Type B pancreatic cell (in vitro differentiated cells): Measurements from ENCODE around the gene IMPG1. TPM values are rescaled to one million over a fixed set of nuclear protein-coding genes. Genes with fewer than 3 reads are reported as not detected.
"Not testable (repeated sequence)": the region's sequence is repeated elsewhere in the genome, so short reads cannot be mapped to it uniquely, and the experiment has no call there.

Source experiments
- DNase-seq: peaks from one replicate; pipeline ENCODE4 v3.0.0; 2021; ENCODE audit warnings: mixed read lengths; ENCODE audit not compliant: unreplicated experiment; ENCODE audit errors: extremely low spot score
- H3K27ac Mint-ChIP-seq: 2 replicates; pipeline ENCODE4 v1.8.0; 2021; ENCODE audit warnings: mild to moderate bottlenecking, mixed read lengths
- H3K27me3 Mint-ChIP-seq: 2 replicates; pipeline ENCODE4 v1.8.0; 2021; ENCODE audit warnings: mixed read lengths
- H3K36me3 Mint-ChIP-seq: 2 replicates; pipeline ENCODE4 v1.8.0; 2021; ENCODE audit warnings: mixed read lengths
- H3K4me1 Mint-ChIP-seq: one replicate; pipeline ENCODE4 v1.8.0; 2021; ENCODE audit warnings: mixed read lengths; ENCODE audit not compliant: unreplicated experiment
- H3K4me3 Mint-ChIP-seq: 2 replicates; pipeline ENCODE4 v1.8.0; 2021; ENCODE audit warnings: mild to moderate bottlenecking, mixed read lengths
- H3K9me3 Mint-ChIP-seq: 2 replicates; pipeline ENCODE4 v1.8.0; 2021; ENCODE audit warnings: mixed read lengths
- total RNA-seq: library from RNA; stranded (reverse); gene quantifications from 2 replicates; pipeline ENCODE4 v1.2.1, GENCODE V29; 2021; ENCODE audit warnings: low replicate concordance
- TF ChIP-seq, protein P1 (sequence below): fragments of 200-600 bp; sonication (generic); conservative IDR thresholded peaks from 2 replicates; pipeline ENCODE4 v1.5.0; 2021; ENCODE audit warnings: antibody characterized with exemption, mild to moderate bottlenecking

IMPG1 gene
- total RNA-seq, 1 donor from 2014 or later: not detected

DNA sequence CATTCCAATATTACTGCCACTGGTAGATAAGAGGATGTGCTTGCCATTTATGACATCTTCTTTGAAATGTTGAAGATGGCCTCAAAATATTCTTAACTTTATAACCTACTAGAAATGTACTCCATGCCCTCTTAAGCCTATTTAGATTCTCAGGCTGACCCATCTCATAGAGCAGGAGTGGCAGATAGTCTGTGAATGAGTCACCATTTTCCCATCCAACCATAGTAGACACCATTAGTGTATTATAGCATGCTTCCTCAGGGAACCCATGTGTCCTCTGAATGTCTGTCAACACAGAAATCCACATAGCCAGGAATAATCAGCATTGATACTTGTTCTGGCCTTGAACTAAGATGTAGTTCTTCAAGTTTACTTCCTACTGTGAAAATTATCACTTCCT lies 150.2 kb downstream of the IMPG1 start:
- Mint-ChIP-seq H3K4me1 (no peaks in the 10 kb centered on the region), H3K27ac (no peak overlapping the region), H3K4me3 (no peak overlapping the region), H3K9me3 (no peaks in the 10 kb centered on the region), H3K36me3 (peaks cover 17% of the 10 kb centered on the region), H3K27me3 (no peaks in the 10 kb centered on the region)
- DNase-seq: no peak
- TF ChIP-seq, protein P1, sequence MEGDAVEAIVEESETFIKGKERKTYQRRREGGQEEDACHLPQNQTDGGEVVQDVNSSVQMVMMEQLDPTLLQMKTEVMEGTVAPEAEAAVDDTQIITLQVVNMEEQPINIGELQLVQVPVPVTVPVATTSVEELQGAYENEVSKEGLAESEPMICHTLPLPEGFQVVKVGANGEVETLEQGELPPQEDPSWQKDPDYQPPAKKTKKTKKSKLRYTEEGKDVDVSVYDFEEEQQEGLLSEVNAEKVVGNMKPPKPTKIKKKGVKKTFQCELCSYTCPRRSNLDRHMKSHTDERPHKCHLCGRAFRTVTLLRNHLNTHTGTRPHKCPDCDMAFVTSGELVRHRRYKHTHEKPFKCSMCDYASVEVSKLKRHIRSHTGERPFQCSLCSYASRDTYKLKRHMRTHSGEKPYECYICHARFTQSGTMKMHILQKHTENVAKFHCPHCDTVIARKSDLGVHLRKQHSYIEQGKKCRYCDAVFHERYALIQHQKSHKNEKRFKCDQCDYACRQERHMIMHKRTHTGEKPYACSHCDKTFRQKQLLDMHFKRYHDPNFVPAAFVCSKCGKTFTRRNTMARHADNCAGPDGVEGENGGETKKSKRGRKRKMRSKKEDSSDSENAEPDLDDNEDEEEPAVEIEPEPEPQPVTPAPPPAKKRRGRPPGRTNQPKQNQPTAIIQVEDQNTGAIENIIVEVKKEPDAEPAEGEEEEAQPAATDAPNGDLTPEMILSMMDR: no peak

DNA sequence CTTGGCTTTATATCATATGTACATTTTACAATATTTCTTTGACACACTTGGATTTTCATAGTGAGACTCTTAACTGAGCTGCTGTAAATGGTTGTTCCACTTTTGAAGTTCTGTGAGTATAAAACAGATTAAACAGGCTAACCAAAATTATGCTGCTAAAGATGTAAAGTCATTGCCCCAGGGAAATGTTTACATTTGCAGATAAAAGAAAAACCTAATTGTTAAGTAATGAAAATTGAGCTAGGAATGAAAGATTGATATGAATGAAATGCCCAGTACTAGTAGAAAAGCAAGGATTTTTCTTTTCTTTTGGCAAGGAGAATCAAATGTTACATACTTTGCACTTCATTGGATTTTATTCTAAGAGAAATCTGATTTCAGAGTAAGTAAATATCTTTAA lies 159.4 kb downstream of the IMPG1 start:
- H3K9me3 Mint-ChIP-seq: no peaks in the 10 kb centered on the region
- no peak overlapping the region for H3K4me3 Mint-ChIP-seq
- H3K36me3 Mint-ChIP-seq: peaks cover 6% of the 10 kb centered on the region
- TF ChIP-seq, protein P1: no peak
- H3K4me1 Mint-ChIP-seq: no peaks in the 10 kb centered on the region
- no peaks in the 10 kb centered on the region for H3K27me3 Mint-ChIP-seq
- H3K27ac Mint-ChIP-seq: no peak overlapping the region
- DNase-seq: no peak

DNA sequence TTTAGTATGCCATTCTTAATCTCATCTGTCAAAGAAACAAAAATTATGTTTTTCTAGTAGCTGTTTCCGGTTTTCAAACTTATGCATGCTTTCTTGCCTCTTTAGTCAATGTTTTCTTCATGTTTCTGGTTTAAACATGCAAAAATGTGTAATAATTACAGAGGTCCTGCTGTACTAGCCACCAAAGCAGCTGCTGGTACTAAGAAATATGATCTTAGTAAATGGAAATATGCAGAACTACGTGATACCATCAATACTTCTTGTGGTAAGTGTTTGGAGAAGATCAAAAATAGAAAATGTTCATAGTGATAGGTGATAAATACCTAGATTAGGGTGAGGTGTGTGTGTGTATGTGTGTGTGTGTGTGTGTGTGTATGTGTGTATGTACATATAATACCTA lies 165.0 kb downstream of the IMPG1 start:
- Mint-ChIP-seq H3K36me3 (peaks cover 5% of the 10 kb centered on the region), H3K27me3 (no peaks in the 10 kb centered on the region), H3K4me1 (no peaks in the 10 kb centered on the region), H3K4me3 (no peak overlapping the region), H3K9me3 (no peaks in the 10 kb centered on the region), H3K27ac (no peak overlapping the region)
- TF ChIP-seq, protein P1: no peak
- DNase-seq: no peak

DNA sequence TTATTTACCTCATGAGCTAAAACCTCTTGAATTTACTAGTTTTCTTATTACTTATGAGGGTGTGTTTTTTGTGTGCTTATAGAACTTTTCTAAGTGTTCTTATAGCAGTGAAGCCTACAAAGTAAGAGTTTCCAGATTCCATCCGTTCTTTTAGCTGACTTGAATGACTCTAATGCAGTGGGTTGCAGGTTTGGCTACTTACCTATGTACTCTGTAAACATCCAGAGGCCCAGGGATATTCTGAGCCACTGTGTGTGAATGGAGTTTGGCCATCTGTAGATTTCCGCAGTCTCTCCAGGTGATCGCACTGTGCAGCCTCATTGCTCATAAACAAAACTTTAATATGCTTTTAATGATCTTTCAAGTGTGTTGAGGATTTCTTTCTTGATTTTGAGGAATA lies 165.6 kb downstream of the IMPG1 start:
- Mint-ChIP-seq H3K36me3 (peaks cover 5% of the 10 kb centered on the region), H3K9me3 (no peaks in the 10 kb centered on the region), H3K4me3 (no peak overlapping the region), H3K4me1 (no peaks in the 10 kb centered on the region), H3K27ac (no peak overlapping the region), H3K27me3 (no peaks in the 10 kb centered on the region)
- DNase-seq: no peak
- TF ChIP-seq, protein P1: no peak

DNA sequence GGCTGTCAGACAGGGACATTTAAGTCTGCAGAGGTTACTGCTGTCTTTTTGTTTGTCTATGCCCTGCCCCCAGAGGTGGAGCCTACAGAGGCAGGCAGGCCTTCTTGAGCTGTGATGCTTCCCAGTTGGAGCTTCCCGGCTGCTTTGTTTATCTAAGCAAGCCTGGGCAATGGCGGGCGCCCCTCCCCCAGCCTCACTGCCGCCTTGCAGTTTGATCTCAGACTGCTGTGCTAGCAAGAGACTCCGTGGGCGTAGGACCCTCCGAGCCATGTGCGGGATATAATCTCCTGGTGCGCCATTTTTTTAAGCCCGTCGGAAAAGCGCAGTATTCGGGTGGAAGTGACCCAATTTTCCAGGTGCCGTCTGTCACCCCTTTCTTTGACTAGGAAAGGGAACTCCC lies 167.3 kb downstream of the IMPG1 start:
- DNase-seq, H3K27me3 Mint-ChIP-seq, H3K4me1 Mint-ChIP-seq, H3K36me3 Mint-ChIP-seq, H3K4me3 Mint-ChIP-seq, H3K27ac Mint-ChIP-seq, H3K9me3 Mint-ChIP-seq: not testable (repeated sequence)

DNA sequence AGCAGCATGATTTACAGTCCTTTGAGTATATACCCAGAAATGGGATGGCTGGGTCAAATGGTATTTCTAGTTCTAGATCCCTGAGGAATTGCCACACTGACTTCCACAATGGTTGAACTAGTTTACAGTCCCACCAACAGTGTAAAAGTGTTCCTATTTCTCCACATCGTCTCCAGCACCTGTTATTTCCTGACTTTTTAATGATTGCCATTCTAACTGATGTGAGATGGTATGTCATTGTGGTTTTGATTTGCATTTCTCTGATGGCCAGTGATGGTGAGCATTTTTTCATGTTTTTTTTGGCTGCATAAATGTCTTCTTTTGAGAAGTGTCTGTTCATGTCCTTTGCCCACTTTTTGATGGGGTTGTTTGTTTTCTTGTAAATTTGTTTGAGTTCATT lies 172.2 kb downstream of the IMPG1 start:
- H3K4me1 Mint-ChIP-seq, H3K27ac Mint-ChIP-seq, H3K4me3 Mint-ChIP-seq, H3K27me3 Mint-ChIP-seq, DNase-seq, H3K9me3 Mint-ChIP-seq, H3K36me3 Mint-ChIP-seq: not testable (repeated sequence)

DNA sequence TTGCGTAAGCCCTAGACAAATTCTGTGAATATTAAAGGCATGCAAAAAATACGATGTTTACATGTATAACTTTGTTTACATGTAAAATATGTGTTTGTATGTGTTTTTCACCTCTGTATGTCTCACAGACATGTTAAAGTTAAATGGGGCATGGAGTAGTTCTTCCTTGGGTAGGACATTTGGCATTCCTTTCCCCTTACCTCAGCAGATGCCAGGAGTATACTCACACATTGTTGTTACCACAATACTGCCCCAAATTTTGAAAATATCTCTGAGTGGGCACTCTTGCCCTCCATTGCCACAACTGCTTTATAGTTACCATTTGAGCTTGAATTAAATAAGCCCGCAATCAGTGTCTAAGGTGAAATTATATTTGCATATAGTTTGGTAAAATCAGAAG lies 175.9 kb downstream of the IMPG1 start:
- no peaks in the 10 kb centered on the region for H3K4me1 Mint-ChIP-seq
- TF ChIP-seq, protein P1: no peak
- DNase-seq: no peak
- no peaks in the 10 kb centered on the region for H3K9me3 Mint-ChIP-seq
- H3K4me3 Mint-ChIP-seq: no peak overlapping the region
- no peaks in the 10 kb centered on the region for H3K27me3 Mint-ChIP-seq
- H3K27ac Mint-ChIP-seq: no peak overlapping the region
- H3K36me3 Mint-ChIP-seq: no peaks in the 10 kb centered on the region
